Measurements from ENCODE around the gene TASOR.

- TF ChIP-seq CTCF (IDR thresholded peaks at IDR 0.05) (no peak), POLR2A (IDR thresholded peaks at IDR 0.05) (no peak)
Measured at GRCh38 chr3:56725175-56725574, 42.1 kb upstream of the TASOR start.
